Uterus (tissue), 2 donors: Measurements from ENCODE around the gene DHRS1.

ENCODE experiments used
- CTCF ChIP-seq, 4 experiments: fragments of 200-600 bp in 2 of 4; fragments of 450-650 bp in 2 of 4; sonication (generic) in 2 of 4; IDR thresholded peaks; one replicate each; pipeline ENCODE4 v1.5.1; 2016 to 2019; ENCODE audit warnings: antibody characterized with exemption in 4 of 4, mild to moderate bottlenecking in 2 of 4, moderate library complexity in 1 of 4
- POLR2A ChIP-seq, 2 donors: fragments of 450-650 bp; IDR thresholded peaks; one replicate each; pipeline ENCODE4 v1.6.1; 2016; ENCODE audit warnings: antibody characterized with exemption in 2 of 2, mild to moderate bottlenecking in 1 of 2, moderate library complexity in 1 of 2

GRCh38 chr14:24283796-24284460 lies 15.7 kb downstream of the DHRS1 start:
- TF ChIP-seq CTCF (IDR thresholded peaks at IDR 0.05) (no peak), POLR2A (IDR thresholded peaks at IDR 0.05) (no peak)
